Adrenal gland (tissue), 12 donors: ENCODE data around the gene SFN. TPM values are rescaled to one million over a fixed set of nuclear protein-coding genes. Genes with fewer than 3 reads are reported as not detected.

ENCODE experiments used
- DNase-seq, 7 donors: peaks; one replicate each; pipeline ENCODE4 v3.0.0-alpha.2; 2019 to 2020
- H3K27ac ChIP-seq, 5 donors: fragments of 200-600 bp; sonication (generic) in 4 of 5; 1 replicate in 3 of 5; 2 replicates in 2 of 5; pipeline versions ENCODE4 v1.5.1 to v1.8.0; 2016 to 2020; ENCODE audit warnings: mild to moderate bottlenecking in 1 of 5
- H3K27me3 ChIP-seq: fragments of 200-600 bp; 2 replicates; pipeline ENCODE4 v1.8.0; 2021
- H3K36me3 ChIP-seq, 2 donors: fragments of 200-600 bp; replicated peaks in 1 of 2; 1 replicate in 1 of 2; 2 replicates in 1 of 2; pipeline versions ENCODE4 v1.5.1 to v1.8.0; 2018 to 2022
- H3K4me1 ChIP-seq, 2 donors: fragments of 200-600 bp; replicated peaks in 1 of 2; 1 replicate in 1 of 2; 2 replicates in 1 of 2; pipeline versions ENCODE4 v1.5.1 to v1.8.0; 2018 to 2021
- H3K4me3 ChIP-seq, 4 donors: fragments of 200-600 bp; sonication (generic) in 3 of 4; one replicate each; pipeline ENCODE4 v1.5.1; 2016 to 2018
- H3K9me3 ChIP-seq, 3 donors: fragments of 200-600 bp; sonication (generic) in 1 of 3; replicated peaks in 1 of 3; 1 replicate in 2 of 3; 2 replicates in 1 of 3; pipeline versions ENCODE4 v1.5.1 to v1.8.0; 2016 to 2021
- CTCF ChIP-seq, 6 experiments: fragments of 450-650 bp in 4 of 6; fragments of 200-600 bp in 2 of 6; sonication (generic) in 1 of 6; IDR thresholded peaks; 1 replicate in 5 of 6; 2 replicates in 1 of 6; pipeline versions ENCODE4 v1.5.1 to v1.8.0; 2016 to 2021; ENCODE audit warnings: antibody characterized with exemption in 6 of 6, mild to moderate bottlenecking in 2 of 6, moderate library complexity in 1 of 6
- POLR2A ChIP-seq, 2 donors: fragments of 450-650 bp; IDR thresholded peaks; one replicate each; pipeline ENCODE4 v1.6.1; 2017; ENCODE audit warnings: antibody characterized with exemption in 2 of 2, mild to moderate bottlenecking in 2 of 2, moderate library complexity in 1 of 2
- WGBS, 4 donors: extraction: QIAGEN DNeasy Blood & Tissue Kit in 2 of 4; methylation state at CpG; one replicate each; pipeline versions ENCODE4 v1.1.5 to v1.1.7; 2013 to 2017; 5-methylcytosine and 5-hydroxymethylcytosine counted together
- intact Hi-C, 2 donors: fragments of 100-400 bp; cut with DNase I; formaldehyde crosslinking; loops; one replicate each; pipeline versions ENCODE4 v1.14.1 to v1.15.0; 2022 to 2023
- polyA plus RNA-seq, 3 donors: library from polyadenylated mRNA; stranded (reverse); fragments of 200-250 nt in 2 of 3; fragments of 350-450 nt in 1 of 3; fragmentation: Illumina TruSeq in 1 of 3; extraction: RNeasy Lipid Tissue Mini Kit (QIAGEN cat#74804) in 1 of 3; gene quantifications; one replicate each; pipeline ENCODE4 v1.2.3, GENCODE V29; 2013 to 2014
- total RNA-seq, 9 donors: library from RNA; depleted of rRNA in 4 of 9; stranded (reverse); fragments of >200 nt in 4 of 9; fragments of 120-200 nt in 1 of 9; fragmentation: NEBNext Ultra II Directional in 1 of 9; extraction: Animal tissue kit (Norgen Biotek cat#: 25700) in 1 of 9; gene quantifications; one replicate each; pipeline versions ENCODE4 v1.1.0 to v1.2.4, GENCODE V29; 2013 to 2023
- donor health status: healthy with polysubstance abuse.
- donor health status: Bipolar disorder and iron deficiency.
- donor health status: DM: yes; HTN: yes; CAD: no.
- donor health status: DM: no; HTN: no; CAD: no.
- donor health status: DM: no; HTN: no; CAD: no.
- donor health status: DM: yes; HTN: yes; CAD: no.

The SFN gene
- total and polyA plus RNA-seq, 12 donors, result 0.06 to 1.1 (median 0.40) TPM; not detected in 4

- peaks cover 12 to 13% of the 10 kb centered on the region in 2 donors for H3K4me1 ChIP-seq
- H3K27ac ChIP-seq, result no peak overlapping the region
- H3K9me3 ChIP-seq, result no peaks in the 10 kb centered on the region
- intact Hi-C loops, result no loop called here
- H3K36me3 ChIP-seq, result no peaks in the 10 kb centered on the region
- H3K4me3 ChIP-seq, result no peak overlapping the region
- no peaks in the 10 kb centered on the region for H3K27me3 ChIP-seq
- 91 to 95% (median 92%) methylated on average over 4 of the region's 4 CpGs for WGBS, 4 donors
- DNase-seq, result no peak
- TF ChIP-seq CTCF (IDR thresholded peaks at IDR 0.05) (no peak), POLR2A (IDR thresholded peaks at IDR 0.05) (no peak)
These were observed 40.1 kb upstream of the SFN start for GRCh38 chr1:26822737-26823395.

GRCh38 chr1:26824731-26825130 lies 38.2 kb upstream of the SFN start:
- no peaks in the 10 kb centered on the region for H3K27me3 ChIP-seq
- no peak for TF ChIP-seq POLR2A (IDR thresholded peaks at IDR 0.05)
- no peak for TF ChIP-seq CTCF (IDR thresholded peaks at IDR 0.05)
- H3K9me3 ChIP-seq, result no peaks in the 10 kb centered on the region
- H3K4me1 ChIP-seq, result peaks cover 16 to 32% of the 10 kb centered on the region in 2 donors
- H3K27ac ChIP-seq, result no peak overlapping the region
- 91 to 96% (median 93%) methylated on average over 3 of the region's 3 CpGs for WGBS, 4 donors
- no peaks in the 10 kb centered on the region for H3K36me3 ChIP-seq
- H3K4me3 ChIP-seq, result no peak overlapping the region
- DNase-seq, result no peak
- intact Hi-C loops, result no loop called here

- TF ChIP-seq CTCF (IDR thresholded peaks at IDR 0.05), result peak in 5 of 6 experiments; percentile 36 to 75 (median 49)
- peak in 1 of 2 donors; percentile 50 for TF ChIP-seq POLR2A (IDR thresholded peaks at IDR 0.05)
- Histone ChIP-seq H3K27me3 (no peaks in the 10 kb centered on the region), H3K4me1 (peaks cover 16 to 39% of the 10 kb centered on the region in 2 donors), H3K4me3 (peak within 1 kb of the TSS; percentile 50 to 89 (median 56)), H3K9me3 (no peaks in the 10 kb centered on the region), H3K36me3 (no peaks in the 10 kb centered on the region), H3K27ac (peak within 1 kb of the TSS in 4 of 5 donors; percentile 46 to 90 (median 48))
- intact Hi-C loops, result no loop called here
- DNase-seq, result peak; percentile 50 to 76 (median 69)
- WGBS, 4 donors, result 0 to 2% (median 0%) methylated on average over 10 to 101 of the region's 107 CpGs
These were observed 36.5 kb upstream of the SFN start, which contains the start of gene ZDHHC18 for GRCh38 chr1:26826261-26827105. Gene ZDHHC18, plus strand, starts transcription at chr1:26826688. Its CDS starts 117 bp downstream, at chr1:26826805.

GRCh38 chr1:26827106-26827604 lies 35.8 kb upstream of the SFN start:
- Histone ChIP-seq H3K4me3 (peak overlapping the region in 2 of 4 donors; percentile 50 to 89), H3K9me3 (no peaks in the 10 kb centered on the region), H3K27me3 (no peaks in the 10 kb centered on the region), H3K4me1 (peaks cover 16 to 39% of the 10 kb centered on the region in 2 donors), H3K36me3 (no peaks in the 10 kb centered on the region), H3K27ac (peak overlapping the region in 2 of 5 donors; percentile 49 to 90)
- TF ChIP-seq CTCF (IDR thresholded peaks at IDR 0.05) (no peak), POLR2A (IDR thresholded peaks at IDR 0.05) (no peak)
- no peak for DNase-seq
- intact Hi-C loops, result no loop called here
- 9 to 13% (median 10%) methylated on average over 9 to 17 of the region's 17 CpGs for WGBS, 4 donors
